NCI-H1105 (cell line): ENCODE measurements around the gene BRMS1.
A peak's percentile ranks its signal among the peaks of the same experiment; 100 is the strongest.

Source experiments
- DNase-seq: peaks from one replicate; lab custom pipeline; 2025; lab: John Stamatoyannopoulos, UW

The BRMS1 gene

DNA sequence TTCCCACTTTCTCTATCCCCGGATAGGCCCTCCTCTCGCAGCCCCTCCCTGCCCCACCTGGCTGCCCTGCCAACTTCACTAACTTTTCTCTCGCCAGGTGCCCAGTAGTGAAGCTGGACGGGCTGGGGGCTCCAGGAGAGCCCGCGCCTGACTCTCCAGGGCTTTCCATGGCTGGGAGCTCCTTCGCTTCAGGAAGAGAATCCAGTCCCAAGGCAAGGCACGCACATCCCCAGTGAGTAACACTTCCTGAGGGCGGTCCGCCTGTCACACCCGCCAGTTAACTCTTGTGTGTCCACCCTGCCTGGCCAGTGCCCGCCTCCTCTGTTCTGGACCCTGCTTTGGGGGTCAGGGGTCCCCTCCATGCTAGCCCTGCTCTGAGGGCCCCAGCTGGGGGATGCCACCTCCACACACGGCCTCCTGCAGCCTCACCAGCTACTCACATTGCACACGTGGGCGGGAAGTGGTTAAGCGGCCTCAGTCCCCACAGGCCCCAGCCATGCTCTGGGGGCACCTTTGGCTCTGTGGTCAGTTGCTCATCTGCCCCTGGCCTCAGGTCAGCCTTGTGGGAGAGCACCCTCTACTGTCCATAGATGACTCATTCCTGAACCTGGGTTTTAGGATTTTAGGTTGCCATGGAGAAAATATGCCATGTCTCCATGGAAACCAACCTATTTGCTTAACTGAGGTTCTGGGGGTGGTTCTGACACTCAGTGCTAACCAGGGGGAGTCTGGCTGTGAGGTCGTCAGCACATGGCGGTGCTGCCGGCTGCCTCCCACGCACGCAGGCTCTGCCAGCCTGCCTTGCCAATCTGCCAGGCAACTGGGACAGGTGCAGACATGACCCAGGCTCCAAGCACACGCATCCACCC lies 8.4 kb downstream of the BRMS1 start, which contains the start of gene RIN1:
Gene RIN1 (minus strand): TSS at position 201 of the 869 bp plus-strand sequence. CDS start 32 bp downstream, at position 169.
- DNase-seq = peak; percentile 62

DNA sequence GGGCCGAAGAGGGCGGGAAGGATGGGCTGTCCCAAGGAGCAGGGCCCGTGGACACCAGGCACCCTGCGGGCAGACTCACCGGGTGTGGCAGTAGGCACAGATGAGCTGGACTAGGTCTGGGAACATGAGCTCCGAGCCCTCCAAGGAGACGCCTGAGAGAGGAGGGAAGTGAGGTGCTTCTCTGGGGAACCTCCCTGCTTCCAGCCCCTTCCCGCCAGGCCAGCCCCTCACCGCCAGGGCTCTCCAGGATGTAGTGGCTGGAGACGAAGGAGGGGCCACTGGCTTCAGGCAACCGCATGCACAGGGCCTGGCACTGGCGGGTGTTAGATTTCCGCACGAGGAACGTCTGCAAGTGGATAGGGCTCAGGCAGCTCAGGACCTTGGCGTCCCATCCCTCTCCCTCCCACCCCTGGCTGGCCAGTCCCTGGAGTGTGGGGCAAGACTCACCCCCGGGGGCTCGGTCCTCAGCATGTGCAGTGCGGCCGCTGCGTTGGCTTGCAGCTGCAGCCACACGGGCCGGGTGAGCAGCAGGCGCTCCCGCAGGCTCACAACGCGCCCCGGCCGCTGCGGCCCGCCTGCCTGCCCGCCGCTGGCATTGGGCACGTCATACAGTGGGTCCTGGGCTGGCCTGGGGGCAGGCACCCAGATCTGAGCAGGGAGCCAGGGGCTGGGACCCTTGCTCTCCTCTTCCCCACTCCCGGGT lies 9.2 kb downstream of the BRMS1 start:
- no peak for DNase-seq

DNA sequence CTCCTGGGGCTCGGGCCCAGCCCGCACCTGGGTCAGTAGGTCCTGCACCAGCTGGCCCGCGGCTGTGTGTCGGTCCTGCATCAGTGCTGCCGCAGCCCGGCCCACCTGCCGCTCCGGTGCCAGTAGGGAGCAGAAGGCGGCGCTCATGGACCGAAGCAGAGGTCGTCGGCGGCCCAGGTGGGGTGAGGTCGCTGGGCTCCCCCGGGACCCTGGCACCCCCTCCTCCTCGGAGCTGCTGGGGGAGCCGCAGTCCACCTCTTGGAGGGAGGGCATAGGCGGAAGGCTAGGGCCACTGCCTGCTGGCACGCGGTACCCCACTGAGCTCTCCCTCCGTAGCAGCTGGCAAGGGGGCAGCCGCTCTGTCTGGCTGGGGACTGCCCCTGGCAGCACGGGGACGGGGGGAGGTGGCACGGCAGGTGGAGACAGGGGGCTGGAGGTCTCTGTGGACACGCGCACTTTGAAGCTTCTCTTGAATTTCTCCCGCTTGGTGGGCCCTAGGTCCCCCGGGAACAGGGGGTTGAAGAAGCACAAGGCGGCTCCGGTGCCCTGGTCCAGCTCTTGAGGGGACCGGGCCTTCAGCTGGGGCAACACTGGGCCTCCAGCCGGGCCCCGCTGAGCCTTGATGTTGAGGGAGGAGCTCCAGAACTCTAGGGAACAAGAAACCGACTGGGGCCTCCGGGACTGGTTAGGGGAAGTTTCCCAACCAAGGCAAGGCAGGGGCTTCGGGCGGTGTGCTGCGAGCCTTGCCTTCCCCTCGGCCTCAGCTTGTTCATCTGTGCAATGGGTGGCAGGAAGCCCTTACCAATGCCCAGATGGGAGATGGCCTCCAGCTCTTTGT lies 10.1 kb downstream of the BRMS1 start:
- DNase-seq = no peak

DNA sequence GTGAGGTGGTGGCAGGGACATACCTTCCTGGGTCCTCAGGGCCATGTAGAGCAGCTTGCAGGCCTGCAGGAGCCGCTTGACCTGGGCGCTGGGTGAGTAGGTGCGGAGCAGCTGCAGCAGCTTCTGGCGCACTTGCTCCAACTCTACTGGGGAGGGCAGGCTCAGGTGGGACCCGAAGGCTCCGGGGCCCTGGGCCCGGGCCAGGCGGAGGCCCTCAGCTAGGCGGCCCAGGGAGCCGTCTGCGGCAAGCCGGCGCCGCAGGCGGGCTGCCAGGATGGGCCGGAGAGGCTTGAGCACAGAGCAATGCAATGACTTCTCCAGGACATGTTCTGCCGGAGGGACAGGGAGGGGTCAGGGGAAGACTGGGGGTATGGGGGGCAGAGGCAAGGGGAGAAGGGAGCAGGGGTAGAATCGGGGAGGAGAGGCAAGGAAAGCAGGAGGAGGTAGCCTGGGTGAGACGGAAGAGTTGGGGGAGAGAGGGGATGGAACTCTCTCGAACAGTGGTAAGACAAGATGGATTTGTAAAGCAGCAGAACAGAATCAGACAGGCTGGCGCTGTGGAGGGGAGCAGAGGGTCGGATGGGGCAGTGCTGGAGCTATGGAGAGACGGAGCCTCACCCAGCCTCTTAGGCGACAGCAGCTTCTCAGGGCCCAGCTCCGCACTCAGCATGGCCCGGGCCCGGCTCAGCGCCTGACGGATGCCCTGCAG lies 10.9 kb downstream of the BRMS1 start:
- no peak for DNase-seq

DNA sequence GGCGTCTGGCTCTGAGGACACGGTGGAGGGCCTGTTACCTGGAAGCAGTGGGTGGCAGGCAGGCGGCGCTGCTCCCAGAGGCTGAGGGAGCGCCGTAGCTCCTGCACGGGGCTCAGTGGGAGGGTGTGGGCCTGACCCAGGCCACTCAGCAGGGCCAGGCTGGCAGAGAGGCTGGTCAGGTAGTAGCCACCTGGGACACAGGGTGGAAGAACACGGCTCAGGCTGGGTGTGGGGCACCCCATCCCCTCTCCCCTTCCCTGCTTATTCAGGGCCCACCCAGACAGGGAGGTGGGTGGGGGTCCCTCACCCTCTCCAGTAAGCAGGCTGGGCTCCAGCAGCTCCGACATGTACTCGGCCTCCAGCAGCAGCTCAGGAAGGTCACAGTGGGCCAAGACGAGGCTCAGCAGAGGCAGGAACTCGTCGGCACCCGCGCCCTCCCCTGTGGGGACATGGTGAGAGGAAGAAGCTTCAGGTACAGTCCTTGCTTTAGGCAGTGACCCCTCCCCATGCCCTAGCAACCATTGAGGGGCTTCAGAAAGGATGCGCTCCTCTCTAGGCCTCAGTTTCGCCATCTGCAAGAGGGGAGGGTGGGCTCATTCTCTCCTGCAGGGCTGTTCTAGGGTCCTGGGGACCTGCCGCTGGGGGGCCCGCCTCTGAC lies 11.6 kb downstream of the BRMS1 start:
- no peak for DNase-seq

DNA sequence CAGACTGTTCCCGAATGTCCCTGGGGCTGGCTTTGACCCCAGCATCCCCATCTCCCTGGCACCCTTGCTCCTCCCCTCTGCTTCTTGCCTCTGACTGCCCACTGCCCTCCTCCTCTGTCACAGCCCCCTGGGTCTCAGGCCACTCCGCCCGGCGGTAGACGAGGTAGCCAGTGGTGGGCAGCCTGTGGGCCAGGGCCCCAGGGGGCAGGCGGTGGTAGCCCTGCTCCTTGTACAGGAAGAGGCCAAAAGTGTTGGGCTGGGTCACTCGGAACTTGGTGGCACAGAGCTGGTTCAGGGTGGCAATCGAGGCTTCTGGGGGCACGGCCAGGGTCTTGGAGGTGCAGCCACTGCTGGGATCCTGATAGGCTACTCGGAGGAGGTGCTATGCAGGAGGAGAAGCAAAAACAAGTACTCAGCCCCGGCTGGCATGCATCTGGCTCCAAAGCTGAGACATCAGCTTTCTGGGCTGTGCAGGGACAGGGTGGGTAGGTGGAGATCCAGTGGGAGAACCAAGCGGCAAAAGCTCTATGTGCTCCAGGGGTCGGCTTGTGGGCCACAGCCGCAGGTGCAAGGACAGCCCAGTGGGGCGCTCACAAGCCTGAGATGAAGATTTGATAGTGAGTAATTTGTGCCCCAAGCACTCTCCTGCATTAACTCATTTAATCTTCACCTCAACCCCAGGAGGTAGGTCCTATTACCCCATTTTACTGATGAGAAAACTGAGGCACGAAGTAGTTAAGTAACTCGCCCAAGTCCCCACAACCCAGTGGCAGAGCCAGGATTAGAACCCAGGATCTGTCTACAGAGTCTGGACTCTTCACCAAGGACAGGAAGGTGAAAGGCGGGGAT lies 12.3 kb downstream of the BRMS1 start:
- no peak for DNase-seq

DNA sequence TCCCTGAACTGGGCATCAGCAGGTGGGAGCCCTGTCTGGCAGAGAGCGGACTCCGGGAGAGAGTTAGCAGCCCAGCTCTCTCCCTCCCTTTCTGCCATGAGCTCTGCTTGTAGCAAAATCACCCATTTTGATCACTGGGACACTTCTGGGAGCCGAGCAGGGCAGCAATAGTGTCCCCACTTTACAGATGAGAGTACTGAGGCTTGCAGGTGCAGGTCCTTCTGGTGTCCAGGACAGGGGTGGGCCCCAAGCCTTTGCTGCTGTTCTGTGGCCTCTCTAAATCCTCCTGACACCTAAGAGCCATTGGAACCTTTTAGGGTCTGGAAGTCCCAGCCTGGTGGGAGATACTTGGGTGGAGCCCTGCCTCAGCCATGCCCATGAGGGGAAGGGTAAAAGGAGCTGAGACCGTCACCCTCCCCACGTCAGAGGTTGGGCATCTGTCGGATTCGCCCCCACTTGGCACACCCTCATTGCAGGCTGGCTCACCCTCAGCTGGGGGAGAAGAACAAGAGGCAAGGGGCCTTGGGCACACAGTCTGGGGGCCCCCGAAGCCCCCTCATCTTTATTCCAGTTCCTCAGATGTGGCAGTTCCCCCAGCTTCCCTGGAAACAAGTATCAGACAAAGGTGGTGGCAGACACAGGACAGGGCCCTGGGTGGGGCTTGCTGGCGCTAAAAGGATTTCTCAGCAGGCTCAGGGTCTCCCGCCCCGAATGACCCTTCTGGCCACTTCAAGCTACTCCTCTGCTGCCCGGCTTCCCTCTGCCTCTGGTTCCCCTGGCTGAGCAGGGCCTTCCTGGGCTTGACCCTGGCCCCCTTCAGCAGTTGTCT lies 13.1 kb downstream of the BRMS1 start:
- DNase-seq = no peak

DNA sequence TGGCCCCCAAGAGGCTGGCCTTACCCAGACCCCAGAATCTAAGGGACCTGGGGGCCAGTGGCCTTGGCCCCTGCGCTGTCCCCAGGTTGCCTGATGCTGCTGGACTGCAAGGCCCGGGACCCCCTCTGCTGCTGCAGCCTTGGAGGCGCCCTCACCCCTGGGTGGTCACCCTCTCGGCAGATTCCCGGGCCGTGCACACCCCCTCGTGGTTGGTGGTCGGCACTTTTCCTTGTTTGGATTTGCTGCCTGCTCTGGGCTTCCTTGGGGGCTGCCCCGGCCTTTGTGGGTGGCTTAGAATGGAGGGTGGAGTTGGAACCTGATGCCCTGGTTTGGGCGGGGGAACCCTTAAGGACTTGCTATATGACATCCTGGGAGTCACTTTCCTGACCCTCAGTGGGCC lies 14.0 kb downstream of the BRMS1 start:
- DNase-seq = no peak

DNA sequence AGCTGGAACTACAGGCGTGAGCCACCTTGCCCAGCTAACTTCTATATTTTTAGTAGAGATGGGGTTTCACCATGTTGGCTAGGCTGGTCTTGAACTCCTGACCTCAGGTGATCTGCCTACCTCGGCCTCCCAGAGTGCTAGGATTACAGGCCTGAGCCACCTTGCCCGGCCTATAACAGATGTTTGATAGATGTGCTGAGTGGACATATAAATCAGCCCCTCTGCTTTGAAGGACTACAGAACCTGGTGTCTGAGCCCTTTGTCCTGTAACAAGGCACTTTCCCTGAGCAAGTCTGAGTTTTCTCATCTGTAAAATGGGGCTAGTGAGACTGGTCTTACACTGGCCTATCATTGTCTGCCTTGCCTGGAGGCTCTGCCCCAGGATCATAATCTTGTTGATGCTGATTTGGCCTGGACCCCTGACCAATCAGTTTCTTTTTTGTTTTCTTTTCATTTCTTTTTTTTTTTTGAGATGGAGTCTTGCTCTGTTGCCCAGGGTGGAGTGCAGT lies 15.7 kb downstream of the BRMS1 start:
- DNase-seq = no peak

DNA sequence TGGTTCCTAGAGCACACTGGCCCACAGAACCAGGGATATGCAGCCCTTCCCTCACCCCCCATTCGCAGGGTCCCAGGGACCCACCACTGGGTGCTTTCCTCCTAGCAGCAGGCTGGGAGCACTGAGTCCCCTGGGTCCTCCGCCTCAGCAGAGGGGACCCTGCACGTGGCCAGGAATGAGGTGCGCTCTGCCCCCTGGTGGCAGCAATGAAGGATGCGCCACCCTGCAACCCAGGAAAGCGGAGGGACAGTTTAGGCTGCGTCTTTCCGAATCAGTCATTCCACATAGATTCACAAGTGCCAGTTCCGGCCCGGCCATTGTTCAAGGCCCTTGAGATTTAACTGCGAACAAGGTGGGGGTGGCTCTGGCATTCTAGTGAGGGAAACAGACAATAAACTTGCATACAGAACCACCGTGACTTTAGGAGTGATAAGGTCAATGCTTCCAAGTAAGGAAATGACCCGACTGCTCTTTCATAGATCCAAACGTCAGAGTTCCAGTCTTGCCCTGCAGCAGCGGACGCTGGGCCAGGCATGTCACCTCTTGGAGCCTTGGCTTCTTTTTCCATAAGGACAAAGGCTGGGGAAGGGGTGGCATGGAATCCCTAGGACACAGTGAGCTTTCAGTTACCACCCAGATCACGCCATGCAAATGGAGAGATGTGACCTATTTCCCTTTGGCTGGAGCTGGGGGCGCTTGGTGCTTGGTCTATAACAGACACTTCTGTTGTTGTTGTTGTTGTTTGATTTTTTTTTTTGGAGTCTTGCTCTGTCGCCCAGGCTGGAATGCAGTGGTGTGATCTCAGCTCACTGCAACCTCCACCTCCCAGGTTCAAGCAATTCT lies 16.4 kb downstream of the BRMS1 start:
- DNase-seq = peak; percentile 44

DNA sequence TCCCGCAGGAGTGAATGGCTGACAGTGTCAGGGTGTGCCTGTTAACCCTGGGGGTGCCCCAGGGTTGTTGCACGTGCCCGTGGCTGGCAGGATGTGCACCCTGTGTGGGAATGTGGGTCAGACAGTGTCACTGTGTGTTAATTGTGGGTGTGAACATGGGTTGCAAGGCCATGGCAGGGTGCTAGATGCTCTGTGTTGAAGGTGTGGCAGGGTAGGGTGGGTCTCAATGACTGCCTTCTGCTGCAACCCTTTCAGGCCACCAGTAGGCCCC lies 16.9 kb downstream of the BRMS1 start:
- no peak for DNase-seq

DNA sequence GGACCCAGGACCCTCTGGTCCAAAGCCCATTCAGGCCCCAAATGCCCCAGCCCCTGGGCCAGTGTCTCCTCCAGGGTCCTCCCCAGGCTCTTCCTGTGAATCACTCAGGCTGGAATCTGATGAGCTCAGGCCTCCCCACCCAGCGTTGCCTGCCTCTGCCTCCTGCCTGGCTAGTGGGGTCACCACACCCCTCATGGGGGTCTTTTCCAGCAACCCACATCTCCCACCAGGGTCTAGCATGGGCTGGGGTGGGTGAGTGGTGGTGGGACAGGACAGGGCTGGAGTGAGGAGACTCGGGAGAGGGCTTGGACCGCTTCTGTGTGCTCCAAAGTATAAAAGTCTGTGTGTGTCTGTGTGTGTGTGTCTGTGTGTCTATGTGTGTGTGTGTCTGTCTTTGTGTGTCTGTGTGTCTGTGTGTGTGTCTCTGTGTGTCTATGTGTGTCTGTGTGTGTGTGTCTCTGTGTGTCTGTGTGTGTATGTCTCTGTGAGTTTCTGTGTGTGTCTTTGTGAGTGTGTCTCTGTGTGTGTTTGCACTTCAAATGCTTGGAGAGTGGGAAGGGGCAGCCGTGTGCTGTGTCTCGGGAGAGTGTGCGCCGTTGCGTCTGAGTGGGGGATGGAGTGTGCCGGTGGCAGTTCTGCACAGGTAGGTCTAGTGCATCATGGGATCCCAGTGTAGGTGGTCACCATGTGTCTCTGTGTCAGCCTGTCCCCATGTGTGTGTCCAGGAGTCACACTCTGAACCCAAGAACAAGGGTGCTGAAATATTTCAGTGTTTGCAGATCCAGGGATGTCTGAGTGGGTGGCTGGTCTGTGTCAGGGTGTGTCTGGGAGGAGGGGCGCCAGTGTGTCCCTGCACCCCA lies 17.5 kb downstream of the BRMS1 start:
- DNase-seq = no peak

DNA sequence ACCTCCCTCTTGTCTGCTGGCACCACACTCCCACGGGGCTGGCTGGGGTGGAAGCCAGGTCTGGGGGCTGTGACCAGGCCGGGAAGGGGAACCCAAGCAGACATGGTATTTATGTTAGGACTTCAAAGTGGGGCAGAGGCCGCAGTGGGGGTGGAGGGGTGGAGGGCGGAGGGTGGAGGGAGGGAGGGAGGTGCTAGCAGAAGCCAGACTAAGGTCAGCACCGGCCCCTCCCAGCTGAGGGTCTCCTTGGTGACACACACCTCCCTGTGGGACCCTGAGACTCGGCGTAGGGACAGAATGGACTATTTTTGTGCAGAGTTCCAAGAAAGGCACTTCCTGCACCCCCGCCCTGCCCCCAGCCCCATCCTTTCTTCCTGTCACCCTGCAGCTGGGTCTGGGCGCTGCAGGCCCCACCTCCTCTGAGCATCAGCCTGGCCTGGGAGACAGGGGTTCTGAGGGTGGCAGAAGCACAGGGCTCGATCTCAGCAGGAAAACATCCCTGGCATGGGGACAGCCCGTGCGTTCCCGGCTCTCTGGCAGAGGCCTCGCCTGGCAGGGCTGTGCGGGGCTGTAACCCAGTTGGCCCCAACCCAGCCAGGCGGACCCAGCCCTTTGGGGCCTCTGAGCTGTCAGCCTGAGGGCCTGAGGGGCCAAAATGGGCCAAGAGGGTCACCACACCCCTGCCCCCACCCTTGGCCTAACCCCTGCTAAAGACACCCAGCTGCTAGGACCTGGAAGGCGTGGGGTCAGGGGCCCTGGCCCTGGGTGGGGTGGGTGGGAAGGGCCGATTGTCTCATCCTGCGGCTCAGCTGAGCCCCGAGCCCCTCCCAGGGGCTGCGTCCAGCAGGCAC lies 18.4 kb downstream of the BRMS1 start:
- DNase-seq = no peak

DNA sequence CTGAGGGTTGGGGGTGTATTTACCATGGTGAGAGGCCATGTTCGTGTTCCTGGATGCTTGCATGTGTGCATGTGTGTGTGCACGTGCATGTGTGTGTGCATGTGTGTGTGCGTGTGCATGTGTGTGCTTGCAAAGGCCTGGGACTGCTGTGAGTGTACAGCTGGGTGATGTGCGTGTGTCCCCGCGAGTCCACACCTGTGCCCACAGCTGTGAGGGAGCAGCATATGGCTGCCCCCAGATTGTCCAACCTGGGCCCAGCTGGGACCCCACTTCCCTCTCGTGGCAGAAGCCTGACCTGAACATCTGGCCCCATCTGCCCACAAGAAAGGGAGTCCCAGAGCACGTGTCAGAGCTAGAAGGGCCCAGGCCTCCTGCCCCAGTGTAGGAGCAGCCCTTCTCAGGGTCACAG lies 19.6 kb downstream of the BRMS1 start:
- DNase-seq = no peak

DNA sequence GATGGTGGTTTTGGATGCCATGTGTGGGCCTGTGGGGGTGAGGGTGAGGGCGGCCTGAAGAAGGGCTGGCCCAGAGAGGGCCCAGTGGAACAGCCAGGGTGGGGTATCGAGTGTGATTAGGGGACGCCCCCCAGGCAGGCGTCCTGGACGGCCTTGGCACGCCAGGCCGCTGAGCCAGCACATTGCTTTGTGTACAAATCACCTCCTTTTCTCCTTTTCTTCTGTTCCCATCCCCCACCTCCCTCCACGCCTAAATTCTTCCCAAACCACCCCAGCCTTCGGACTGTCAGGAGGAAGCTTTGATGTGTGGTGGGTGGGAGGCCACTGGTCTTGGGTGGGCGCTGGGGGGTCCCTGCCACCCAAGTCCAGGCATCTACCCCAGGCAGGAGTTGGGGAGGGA lies 20.2 kb downstream of the BRMS1 start:
- DNase-seq = no peak

DNA sequence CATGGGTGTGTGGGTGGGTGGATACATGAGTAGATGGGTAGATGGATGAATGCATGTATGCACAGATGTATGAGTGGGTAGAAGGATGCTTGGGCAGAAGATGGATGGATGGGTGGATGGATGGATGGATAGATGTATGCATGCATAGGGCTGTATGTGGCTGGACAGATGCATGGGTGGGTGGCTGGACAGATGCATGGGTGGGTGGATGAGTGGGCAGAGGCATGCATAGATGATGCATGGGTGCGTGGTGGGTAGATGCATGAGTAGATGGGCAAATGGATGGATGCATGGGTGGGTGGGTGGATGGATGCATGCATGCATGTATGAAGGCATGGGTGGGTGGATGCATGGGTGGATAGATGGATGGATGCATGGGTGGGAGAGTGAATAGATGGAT lies 21.2 kb downstream of the BRMS1 start:
- DNase-seq = no peak
